ENCODE measurements around the gene HIRA. TPM values are rescaled to one million over a fixed set of nuclear protein-coding genes. Genes with fewer than 3 reads are reported as not detected.

HIRA gene
- total RNA-seq, 1 experiment from 2014 or later: 50.6 TPM

DNA sequence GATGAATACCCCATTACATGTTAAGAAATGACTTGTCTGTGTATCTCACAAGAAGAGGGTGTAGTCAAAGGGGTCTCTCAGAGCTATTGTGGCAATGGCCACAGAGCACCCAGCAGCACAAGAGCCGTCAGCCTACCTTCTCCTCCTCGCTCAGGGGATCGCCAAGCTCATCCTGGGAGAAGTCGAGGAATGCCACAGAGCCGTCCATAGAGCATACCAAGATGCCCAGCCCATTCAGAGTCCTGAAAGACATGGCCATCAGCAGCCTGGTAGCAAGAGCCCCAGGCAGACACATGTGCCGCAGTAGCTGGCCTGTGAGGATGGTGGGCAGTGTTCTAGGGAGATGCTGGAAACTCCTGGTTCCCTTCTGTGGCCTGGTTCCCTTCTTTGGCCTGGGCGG lies 44.0 kb downstream of the HIRA start:
- H3K27ac ChIP-seq (ENCODE audit: low read depth, low read length, poor library complexity, severe bottlenecking): no peak overlapping the region
- no peaks in the 10 kb centered on the region for H3K4me1 ChIP-seq (ENCODE audit: insufficient read depth, low read length, poor library complexity, severe bottlenecking)
- no peaks in the 10 kb centered on the region for H3K27me3 ChIP-seq (replicated peaks; ENCODE audit: insufficient read depth, low read depth, low read length, poor library complexity)
- peaks cover 77% of the 10 kb centered on the region for H3K36me3 ChIP-seq (ENCODE audit: insufficient read depth, low read length, poor library complexity, severe bottlenecking)
- CTCF ChIA-PET: no interaction called here
- no peak for TF ChIP-seq EZH2 (IDR thresholded peaks at IDR 0.05; ENCODE audit: borderline replicate concordance, low read depth, low read length, poor library complexity, severe bottlenecking)
- TF ChIP-seq, protein P1, sequence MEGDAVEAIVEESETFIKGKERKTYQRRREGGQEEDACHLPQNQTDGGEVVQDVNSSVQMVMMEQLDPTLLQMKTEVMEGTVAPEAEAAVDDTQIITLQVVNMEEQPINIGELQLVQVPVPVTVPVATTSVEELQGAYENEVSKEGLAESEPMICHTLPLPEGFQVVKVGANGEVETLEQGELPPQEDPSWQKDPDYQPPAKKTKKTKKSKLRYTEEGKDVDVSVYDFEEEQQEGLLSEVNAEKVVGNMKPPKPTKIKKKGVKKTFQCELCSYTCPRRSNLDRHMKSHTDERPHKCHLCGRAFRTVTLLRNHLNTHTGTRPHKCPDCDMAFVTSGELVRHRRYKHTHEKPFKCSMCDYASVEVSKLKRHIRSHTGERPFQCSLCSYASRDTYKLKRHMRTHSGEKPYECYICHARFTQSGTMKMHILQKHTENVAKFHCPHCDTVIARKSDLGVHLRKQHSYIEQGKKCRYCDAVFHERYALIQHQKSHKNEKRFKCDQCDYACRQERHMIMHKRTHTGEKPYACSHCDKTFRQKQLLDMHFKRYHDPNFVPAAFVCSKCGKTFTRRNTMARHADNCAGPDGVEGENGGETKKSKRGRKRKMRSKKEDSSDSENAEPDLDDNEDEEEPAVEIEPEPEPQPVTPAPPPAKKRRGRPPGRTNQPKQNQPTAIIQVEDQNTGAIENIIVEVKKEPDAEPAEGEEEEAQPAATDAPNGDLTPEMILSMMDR (conservative IDR thresholded peaks at IDR 0.05; ENCODE audit: low read depth, low read length): no peak
- H3K4me3 ChIP-seq (ENCODE audit: low read depth, low read length, poor library complexity, severe bottlenecking): no peak overlapping the region
- POLR2A ChIA-PET (ENCODE audit: low non-redundant PET): no interaction called here
- no TSS peak for BruUV-seq (replicated peaks)
- intact Hi-C loops (cut with micrococcal nuclease; ENCODE audit: unreplicated experiment): no loop called here
- no peaks in the 10 kb centered on the region for H3K9me3 ChIP-seq (ENCODE audit: low read depth, low read length, poor library complexity, severe bottlenecking)
- DNase-seq (ENCODE audit: low spot score): no peak

- peaks cover 78% of the 10 kb centered on the region for H3K36me3 ChIP-seq (ENCODE audit: insufficient read depth, low read length, poor library complexity, severe bottlenecking)
- no TSS peak for BruUV-seq (replicated peaks)
- H3K4me3 ChIP-seq (ENCODE audit: low read depth, low read length, poor library complexity, severe bottlenecking): no peak overlapping the region
- POLR2A ChIA-PET (ENCODE audit: low non-redundant PET): no interaction called here
- no peaks in the 10 kb centered on the region for H3K9me3 ChIP-seq (ENCODE audit: low read depth, low read length, poor library complexity, severe bottlenecking)
- CTCF ChIA-PET: no interaction called here
- H3K4me1 ChIP-seq (ENCODE audit: insufficient read depth, low read length, poor library complexity, severe bottlenecking): no peaks in the 10 kb centered on the region
- H3K27ac ChIP-seq (ENCODE audit: low read depth, low read length, poor library complexity, severe bottlenecking): no peak overlapping the region
- DNase-seq (ENCODE audit: low spot score): no peak
- H3K27me3 ChIP-seq (replicated peaks; ENCODE audit: insufficient read depth, low read depth, low read length, poor library complexity): no peaks in the 10 kb centered on the region
- TF ChIP-seq EZH2 (IDR thresholded peaks at IDR 0.05; ENCODE audit: borderline replicate concordance, low read depth, low read length, poor library complexity, severe bottlenecking): no peak
- TF ChIP-seq, protein P1 (conservative IDR thresholded peaks at IDR 0.05; ENCODE audit: low read depth, low read length): no peak
- intact Hi-C loops (cut with micrococcal nuclease; ENCODE audit: unreplicated experiment): no loop called here
Observed at GRCh38 chr22:19387038-19387437, 44.5 kb downstream of the HIRA start.

- DNase-seq (ENCODE audit: low spot score): no peak
- BruUV-seq (replicated peaks): no TSS peak
- no peak for TF ChIP-seq EZH2 (IDR thresholded peaks at IDR 0.05; ENCODE audit: borderline replicate concordance, low read depth, low read length, poor library complexity, severe bottlenecking)
- TF ChIP-seq, protein P1 (conservative IDR thresholded peaks at IDR 0.05; ENCODE audit: low read depth, low read length): no peak
- no peaks in the 10 kb centered on the region for H3K27me3 ChIP-seq (replicated peaks; ENCODE audit: insufficient read depth, low read depth, low read length, poor library complexity)
- no peaks in the 10 kb centered on the region for H3K9me3 ChIP-seq (ENCODE audit: low read depth, low read length, poor library complexity, severe bottlenecking)
- H3K4me3 ChIP-seq (ENCODE audit: low read depth, low read length, poor library complexity, severe bottlenecking): no peak overlapping the region
- H3K27ac ChIP-seq (ENCODE audit: low read depth, low read length, poor library complexity, severe bottlenecking): no peak overlapping the region
- ChIA-PET POLR2A (ENCODE audit: low non-redundant PET) (no interaction called here), CTCF (no interaction called here)
- no peaks in the 10 kb centered on the region for H3K4me1 ChIP-seq (ENCODE audit: insufficient read depth, low read length, poor library complexity, severe bottlenecking)
- intact Hi-C loops (cut with micrococcal nuclease; ENCODE audit: unreplicated experiment): no loop called here
- H3K36me3 ChIP-seq (ENCODE audit: insufficient read depth, low read length, poor library complexity, severe bottlenecking): peaks cover 82% of the 10 kb centered on the region
Observed at GRCh38 chr22:19386248-19386647, 45.3 kb downstream of the HIRA start.
